BE2C (cell line): ENCODE measurements around the gene CDK17.
"Not testable (repeated sequence)": the region's sequence is repeated elsewhere in the genome, so short reads cannot be mapped to it uniquely, and the experiment has no call there.

Experiments
- DNase-seq: peaks from one replicate; pipeline ENCODE4 v3.0.0-alpha.2; 2020
- H3K27me3 ChIP-seq: fragments of 250-450 bp; sonication (Bioruptor Pico); 2 replicates; pipeline ENCODE4 v1.5.1; 2020; ENCODE audit warnings: mild to moderate bottlenecking
- H3K36me3 ChIP-seq: fragments of 250-450 bp; sonication (Bioruptor Pico); 2 replicates; pipeline ENCODE4 v1.5.1; 2020; ENCODE audit warnings: mild to moderate bottlenecking
- H3K4me1 ChIP-seq: fragments of 250-450 bp; sonication (Bioruptor Pico); 2 replicates; pipeline ENCODE4 v1.5.1; 2020
- H3K4me3 ChIP-seq: 2 replicates; pipeline ENCODE4 v1.5.1; 2011; ENCODE audit warnings: low read depth, low read length
- H3K9me3 ChIP-seq: fragments of 250-450 bp; sonication (Bioruptor Pico); 2 replicates; pipeline ENCODE4 v1.5.1; 2020
- TF ChIP-seq, protein P1 (sequence below): IDR thresholded peaks from 2 replicates; pipeline ENCODE4 v1.5.1; 2012; ENCODE audit warnings: mild to moderate bottlenecking, low read depth, low read length

CDK17 gene

DNA sequence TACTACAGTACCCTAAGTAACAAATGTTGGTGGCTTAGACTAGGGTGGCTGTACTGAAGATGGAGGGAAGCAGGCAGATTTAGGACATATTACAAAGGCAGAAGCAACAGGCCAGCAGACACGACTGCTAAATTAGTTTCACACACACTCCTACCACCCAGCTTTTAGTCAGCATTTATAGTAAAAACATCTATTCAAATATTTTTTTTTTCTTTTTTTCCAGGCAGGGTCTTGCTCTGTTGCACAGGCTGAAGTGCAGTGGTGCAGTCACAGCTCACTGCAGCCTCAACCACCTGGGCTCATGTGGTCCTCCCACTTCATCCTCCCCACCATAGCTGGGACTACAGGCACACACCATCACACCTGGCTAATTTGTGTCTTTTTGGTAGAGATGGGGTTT is 72.9 kb downstream of the CDK17 start:
- Histone ChIP-seq H3K36me3 (peaks cover 4% of the 10 kb centered on the region), H3K4me3 (no peak overlapping the region), H3K4me1 (peaks cover 7% of the 10 kb centered on the region), H3K27me3 (no peaks in the 10 kb centered on the region), H3K9me3 (no peaks in the 10 kb centered on the region)
- TF ChIP-seq, protein P1, sequence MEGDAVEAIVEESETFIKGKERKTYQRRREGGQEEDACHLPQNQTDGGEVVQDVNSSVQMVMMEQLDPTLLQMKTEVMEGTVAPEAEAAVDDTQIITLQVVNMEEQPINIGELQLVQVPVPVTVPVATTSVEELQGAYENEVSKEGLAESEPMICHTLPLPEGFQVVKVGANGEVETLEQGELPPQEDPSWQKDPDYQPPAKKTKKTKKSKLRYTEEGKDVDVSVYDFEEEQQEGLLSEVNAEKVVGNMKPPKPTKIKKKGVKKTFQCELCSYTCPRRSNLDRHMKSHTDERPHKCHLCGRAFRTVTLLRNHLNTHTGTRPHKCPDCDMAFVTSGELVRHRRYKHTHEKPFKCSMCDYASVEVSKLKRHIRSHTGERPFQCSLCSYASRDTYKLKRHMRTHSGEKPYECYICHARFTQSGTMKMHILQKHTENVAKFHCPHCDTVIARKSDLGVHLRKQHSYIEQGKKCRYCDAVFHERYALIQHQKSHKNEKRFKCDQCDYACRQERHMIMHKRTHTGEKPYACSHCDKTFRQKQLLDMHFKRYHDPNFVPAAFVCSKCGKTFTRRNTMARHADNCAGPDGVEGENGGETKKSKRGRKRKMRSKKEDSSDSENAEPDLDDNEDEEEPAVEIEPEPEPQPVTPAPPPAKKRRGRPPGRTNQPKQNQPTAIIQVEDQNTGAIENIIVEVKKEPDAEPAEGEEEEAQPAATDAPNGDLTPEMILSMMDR = no peak
- DNase-seq = no peak

DNA sequence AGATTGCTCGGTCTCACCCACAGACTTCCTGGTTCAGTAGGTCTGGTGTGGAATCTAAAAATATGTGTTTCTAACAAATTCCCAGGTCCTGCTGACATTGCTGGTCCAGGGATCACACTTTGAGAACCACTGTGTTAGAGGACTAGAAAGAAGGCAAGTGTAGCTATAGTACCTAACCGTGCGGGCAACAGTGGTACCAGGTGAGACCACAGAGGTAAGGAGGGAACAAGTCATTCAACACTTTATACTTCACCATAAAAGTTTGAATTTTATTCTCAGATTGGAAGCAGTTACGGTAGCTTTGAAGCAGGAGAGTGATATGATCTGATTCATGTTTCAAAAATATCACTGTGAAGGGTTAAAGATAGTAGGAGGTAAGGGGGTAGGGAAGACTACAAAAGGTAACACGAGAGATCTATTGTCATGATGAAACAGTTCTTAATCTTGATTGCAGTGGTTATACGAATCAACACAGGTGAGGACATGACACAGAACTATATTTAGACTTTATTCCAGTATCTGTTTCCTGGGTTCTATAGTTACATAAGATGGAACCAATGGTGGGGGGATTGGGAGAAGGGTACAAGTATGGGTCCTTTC is 73.5 kb downstream of the CDK17 start:
- Histone ChIP-seq H3K27me3 (no peaks in the 10 kb centered on the region), H3K9me3 (no peaks in the 10 kb centered on the region), H3K36me3 (peaks cover 4% of the 10 kb centered on the region), H3K4me1 (peaks cover 3% of the 10 kb centered on the region), H3K4me3 (no peak overlapping the region)
- TF ChIP-seq, protein P1 = no peak
- no peak for DNase-seq

DNA sequence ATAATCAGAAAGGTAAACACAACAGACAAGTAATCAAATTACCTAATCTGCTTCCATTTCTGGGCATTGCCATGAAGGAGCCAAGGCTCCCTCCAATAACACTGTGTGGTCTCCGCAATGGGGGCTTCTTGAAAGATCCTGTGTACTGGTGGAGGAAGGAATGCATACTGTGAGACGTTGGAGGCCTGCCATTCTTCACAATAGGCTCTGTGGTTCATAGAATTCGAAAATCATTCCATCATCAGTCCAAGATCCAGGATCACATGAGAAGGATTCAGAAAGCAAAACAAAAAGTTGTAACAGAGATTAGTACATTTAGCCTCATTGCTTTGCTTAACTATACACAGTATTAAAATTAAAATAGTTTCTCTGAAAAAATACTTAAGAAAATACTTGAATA is 76.3 kb downstream of the CDK17 start:
- TF ChIP-seq, protein P1 = no peak
- Histone ChIP-seq H3K36me3 (peaks cover 4% of the 10 kb centered on the region; the same call in 1 of the 2 replicates), H3K4me1 (no peaks in the 10 kb centered on the region), H3K9me3 (no peaks in the 10 kb centered on the region), H3K27me3 (no peaks in the 10 kb centered on the region), H3K4me3 (no peak overlapping the region)
- no peak for DNase-seq

DNA sequence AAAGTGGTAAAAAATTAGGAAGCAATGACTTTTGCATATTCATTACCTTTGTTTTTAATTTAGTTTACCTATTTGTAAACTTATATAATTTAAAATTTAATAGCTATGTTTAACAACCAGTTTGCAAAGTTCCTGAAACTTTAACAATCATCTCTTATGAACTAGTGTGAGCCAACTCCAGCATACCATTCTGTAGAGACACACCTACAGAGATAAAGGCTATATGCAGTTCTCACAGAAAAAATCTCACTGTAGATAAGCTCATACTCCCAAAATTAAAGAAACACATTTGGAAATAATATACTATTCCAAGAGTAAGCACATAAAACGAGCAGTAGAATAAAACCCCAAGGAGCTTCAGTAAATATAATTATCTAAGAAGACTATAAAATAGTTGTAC is 77.5 kb downstream of the CDK17 start:
- TF ChIP-seq, protein P1 = no peak
- Histone ChIP-seq H3K27me3 (no peaks in the 10 kb centered on the region), H3K4me1 (no peaks in the 10 kb centered on the region), H3K4me3 (no peak overlapping the region), H3K9me3 (no peaks in the 10 kb centered on the region), H3K36me3 (peaks cover 4% of the 10 kb centered on the region; the same call in 1 of the 2 replicates)
- no peak for DNase-seq

DNA sequence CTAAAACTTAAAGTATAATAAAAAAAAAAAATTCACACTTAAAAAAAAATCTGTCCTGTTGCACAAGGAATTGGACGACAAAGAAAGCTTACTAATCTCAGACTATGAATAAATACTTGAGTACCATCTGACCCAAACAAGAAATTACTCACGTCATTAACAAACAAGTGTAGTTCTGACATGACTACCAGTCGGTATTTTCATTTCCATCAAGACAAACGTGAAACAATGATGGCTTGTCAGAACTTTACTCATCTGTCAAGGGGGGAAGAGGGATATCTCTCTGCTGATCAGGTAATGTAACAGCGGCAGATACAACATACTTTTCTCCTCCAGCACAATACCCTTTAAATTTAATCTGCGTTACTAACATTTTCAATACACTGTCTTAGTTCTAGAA is 78.3 kb downstream of the CDK17 start:
- TF ChIP-seq, protein P1 = no peak
- Histone ChIP-seq H3K4me1 (no peaks in the 10 kb centered on the region), H3K9me3 (no peaks in the 10 kb centered on the region), H3K27me3 (no peaks in the 10 kb centered on the region), H3K36me3 (peaks cover 4% of the 10 kb centered on the region; the same call in 1 of the 2 replicates), H3K4me3 (no peak overlapping the region)
- no peak for DNase-seq

DNA sequence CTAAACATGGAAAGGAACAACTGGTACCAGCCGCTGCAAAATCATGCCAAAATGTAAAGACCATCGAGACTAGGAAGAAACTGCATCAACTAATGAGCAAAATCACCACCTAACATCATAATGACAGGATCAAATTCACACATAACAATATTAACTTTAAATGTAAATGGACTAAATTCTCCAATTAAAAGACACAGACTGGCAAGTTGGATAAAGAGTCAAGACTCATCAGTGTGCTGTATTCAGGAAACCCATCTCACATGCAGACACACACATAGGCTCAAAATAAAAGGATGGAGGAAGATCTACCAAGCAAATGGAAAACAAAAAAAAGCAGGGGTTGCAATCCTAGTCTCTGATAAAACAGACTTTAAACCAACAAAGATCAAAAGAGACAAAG is 82.4 kb downstream of the CDK17 start:
- H3K9me3 ChIP-seq, DNase-seq, H3K4me3 ChIP-seq, H3K36me3 ChIP-seq, H3K4me1 ChIP-seq, H3K27me3 ChIP-seq: not testable (repeated sequence)

DNA sequence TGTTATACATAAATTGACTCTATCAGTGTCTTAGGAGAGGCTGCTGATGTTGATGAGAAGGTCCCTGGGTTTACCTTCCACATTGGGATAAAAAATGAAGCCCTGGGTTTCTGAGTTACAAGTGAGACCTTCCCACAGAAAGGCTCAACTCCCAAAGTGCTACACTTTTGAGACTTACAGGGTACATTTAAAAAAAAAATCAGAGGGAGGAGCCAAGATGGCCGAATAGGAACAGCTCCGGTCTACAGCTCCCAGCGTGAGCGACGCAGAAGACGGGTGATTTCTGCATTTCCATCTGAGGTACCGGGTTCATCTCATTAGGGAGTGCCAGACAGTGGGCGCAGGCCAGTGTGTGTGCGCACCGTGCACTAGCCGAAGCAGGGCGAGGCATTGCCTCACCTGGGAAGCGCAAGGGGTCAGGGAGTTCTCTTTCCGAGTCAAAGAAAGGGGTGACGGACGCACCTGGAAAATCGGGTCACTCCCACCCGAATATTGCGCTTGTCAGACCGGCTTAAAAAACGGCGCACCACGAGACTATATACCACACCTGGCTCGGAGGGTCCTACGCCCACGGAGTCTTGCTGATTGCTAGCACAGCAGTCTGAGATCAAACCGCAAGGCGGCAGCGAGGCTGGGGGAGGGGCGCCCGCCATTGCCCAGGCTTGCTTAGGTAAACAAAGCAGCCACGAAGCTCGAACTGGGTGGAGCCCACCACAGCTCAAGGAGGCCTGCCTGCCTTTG is 84.3 kb downstream of the CDK17 start:
- H3K4me3 ChIP-seq, H3K27me3 ChIP-seq, H3K4me1 ChIP-seq, H3K9me3 ChIP-seq, DNase-seq, H3K36me3 ChIP-seq: not testable (repeated sequence)
